Skin epidermis (tissue), 12 donors: Measurements from ENCODE around the gene NFATC2.
"Not testable (repeated sequence)": the region's sequence is repeated elsewhere in the genome, so short reads cannot be mapped to it uniquely, and the experiment has no call there.

Experiments
- H3K27ac ChIP-seq, 21 experiments: fragments of 200-600 bp; sonication (generic) in 11 of 21; one replicate each; pipeline ENCODE4 v1.5.0; 2020; ENCODE audit warnings: mild to moderate bottlenecking in 3 of 21, inconsistent platforms in 2 of 21, moderate library complexity in 2 of 21
- H3K4me3 ChIP-seq, 7 experiments: fragments of 200-600 bp; sonication (generic) in 2 of 7; one replicate each; pipeline ENCODE4 v1.5.0; 2020; ENCODE audit warnings: inconsistent platforms in 2 of 7, mild to moderate bottlenecking in 2 of 7, moderate library complexity in 1 of 7

Gene NFATC2

DNA sequence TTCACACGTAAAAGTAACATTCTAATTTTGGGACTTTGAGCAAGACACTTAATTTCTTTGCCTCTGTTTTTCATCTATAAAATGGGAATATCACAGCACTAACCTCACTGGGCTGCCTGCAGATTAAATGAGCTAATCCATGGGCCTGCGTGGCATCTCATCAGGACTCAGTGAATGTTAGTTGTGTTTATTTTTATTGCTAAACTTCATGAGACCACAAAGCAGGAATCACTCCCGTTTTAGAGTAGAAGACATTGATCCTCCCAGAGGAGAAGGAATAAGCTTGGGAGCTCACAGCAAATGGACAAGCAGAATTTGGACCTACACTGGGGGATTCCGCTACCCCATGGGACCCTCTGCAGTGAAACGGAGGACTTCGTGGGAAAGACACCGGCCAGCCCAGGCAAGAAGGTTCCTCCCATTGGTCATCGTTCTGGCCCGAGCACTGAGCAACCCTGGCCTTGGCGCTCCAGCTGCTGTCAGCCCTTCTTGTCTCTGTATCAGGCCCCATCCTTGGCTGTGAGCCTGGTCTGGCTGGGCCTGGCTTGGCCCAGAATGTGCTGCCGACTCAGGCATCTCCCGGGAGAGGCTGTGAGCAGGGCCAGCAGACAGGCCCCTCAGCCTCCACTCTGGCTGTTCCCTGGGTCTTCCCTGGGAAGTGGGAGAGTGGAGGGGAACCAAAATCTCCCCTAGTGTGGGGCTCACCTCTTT lies 79.8 kb downstream of the NFATC2 start:
- peak overlapping the region in 11 of 21 experiments; percentile 10 to 55 (median 36) for H3K27ac ChIP-seq
- no peak overlapping the region for H3K4me3 ChIP-seq

- not testable (repeated sequence) for H3K27ac ChIP-seq
Measured at GRCh38 chr20:51461846-51462245, 80.7 kb downstream of the NFATC2 start.

DNA sequence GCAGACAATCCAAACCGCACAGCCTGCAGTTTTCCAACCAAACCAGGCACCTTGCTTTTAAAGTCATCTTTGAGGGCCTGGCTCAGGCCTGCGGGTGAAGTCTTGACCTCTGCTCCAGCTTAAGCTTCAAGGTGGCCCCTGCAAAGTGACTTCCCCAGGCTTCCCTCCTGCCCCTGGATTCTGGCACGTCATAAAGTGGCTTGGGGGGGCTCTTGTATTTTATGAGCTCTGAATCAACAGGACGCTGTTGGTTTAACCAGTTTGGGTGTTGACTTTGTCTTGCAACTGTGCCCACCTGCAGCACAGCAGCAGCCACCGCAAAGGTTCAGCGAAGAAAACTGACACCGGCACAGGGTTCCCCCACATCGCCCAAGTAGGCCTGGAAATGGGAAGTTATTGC lies 81.2 kb downstream of the NFATC2 start:
- H3K27ac ChIP-seq = peak overlapping the region in 1 of 21 experiments; percentile 15

More at GRCh38 chr20:51461846-51462245, 80.7 kb downstream of the NFATC2 start:
- not testable (repeated sequence) for H3K4me3 ChIP-seq

DNA sequence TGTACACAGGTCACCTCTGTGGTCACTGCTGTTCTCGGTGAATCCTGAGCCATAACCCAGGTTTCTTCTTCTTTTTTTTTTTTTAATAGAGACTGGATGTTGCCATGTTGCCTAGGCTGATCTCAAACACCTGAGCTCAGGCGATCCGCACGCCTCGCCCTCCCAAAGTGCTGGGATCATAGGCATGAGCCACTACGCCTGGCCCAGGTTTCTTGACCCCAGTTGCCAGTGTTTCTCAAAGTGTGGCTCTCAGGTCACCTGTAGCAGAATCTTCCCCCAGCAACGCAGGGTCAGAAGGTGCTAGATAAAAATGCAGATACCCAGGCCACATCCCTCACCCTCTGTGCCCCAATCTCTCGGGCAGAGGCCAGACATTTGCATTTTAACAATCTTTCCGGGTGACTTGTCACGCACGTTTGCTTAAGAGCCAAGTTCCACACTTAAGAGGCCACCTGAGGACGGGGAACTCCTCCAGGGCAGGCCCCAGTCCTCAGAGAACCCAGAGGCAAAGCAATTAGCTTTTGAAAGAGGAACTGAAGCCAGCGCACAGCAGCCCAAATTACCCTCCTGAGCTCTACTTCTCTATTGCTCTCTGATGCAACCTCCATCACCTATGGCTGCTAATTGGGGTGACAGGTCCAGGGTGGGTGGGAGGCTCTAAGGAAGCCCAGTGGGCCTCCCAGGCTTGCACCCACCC lies 81.8 kb downstream of the NFATC2 start:
- Histone ChIP-seq H3K27ac (peak overlapping the region in 2 of 21 experiments; percentile 10 to 29), H3K4me3 (no peak overlapping the region)

More for the DNA sequence above, 81.2 kb downstream of the NFATC2 start:
- no peak overlapping the region for H3K4me3 ChIP-seq

DNA sequence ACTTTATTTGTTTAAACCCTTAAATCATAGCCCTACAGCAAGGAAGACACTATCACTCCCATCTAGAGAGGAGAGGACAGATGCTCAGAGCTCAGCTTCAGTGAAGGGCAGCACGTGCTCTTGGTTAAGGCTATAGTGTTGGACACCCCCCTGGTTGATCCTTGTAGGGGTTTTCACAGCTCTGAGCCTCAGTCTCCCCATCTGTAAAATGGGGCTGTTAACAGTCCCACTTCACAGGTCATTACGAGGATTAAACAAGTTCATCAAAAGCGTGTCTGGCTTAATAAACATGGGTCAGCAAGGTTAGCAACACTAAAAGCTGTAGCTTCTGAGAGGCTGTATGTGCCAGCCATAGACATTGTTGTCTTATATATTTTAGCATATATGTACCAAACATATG lies 82.4 kb downstream of the NFATC2 start:
- Histone ChIP-seq H3K27ac (peak overlapping the region in 2 of 21 experiments; percentile 10 to 29), H3K4me3 (no peak overlapping the region)

DNA sequence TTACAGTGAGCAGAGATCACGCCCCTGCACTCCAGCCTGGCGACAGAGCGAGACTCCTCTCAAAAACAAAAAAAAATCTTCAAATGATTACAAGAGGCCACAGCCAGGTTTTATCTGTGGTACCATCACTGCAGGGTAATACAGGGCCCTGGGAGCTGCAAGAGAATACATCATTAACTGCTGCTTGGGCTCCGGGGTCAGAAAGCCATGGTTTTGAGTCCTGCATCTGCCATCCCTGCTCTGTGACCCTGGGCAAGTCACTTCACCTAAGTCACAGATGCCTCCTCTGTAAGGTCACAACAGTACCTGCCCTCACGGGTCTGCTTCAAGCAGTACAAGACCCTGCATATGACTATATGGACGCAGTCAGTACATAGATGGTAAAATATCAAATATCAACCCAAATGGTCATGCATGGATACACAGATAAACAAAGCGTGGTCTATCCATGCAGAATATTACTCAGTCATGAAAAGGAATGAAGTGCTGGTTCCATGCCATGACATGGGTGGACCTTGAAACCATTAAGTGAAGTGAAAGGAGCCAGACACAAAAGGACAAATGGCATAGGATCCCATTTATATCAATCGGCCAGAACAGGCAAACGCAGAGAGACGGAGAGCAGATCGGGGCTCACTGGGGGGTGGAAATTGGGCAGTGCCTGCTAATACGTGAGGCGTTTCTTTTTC lies 83.6 kb downstream of the NFATC2 start:
- Histone ChIP-seq H3K4me3 (no peak overlapping the region), H3K27ac (peak overlapping the region in 3 of 21 experiments; percentile 10 to 82 (median 69))

- peak overlapping the region in 17 of 21 experiments; percentile 20 to 87 (median 74) for H3K27ac ChIP-seq
- no peak overlapping the region for H3K4me3 ChIP-seq
Measured at GRCh38 chr20:51457533-51457932, 85.0 kb downstream of the NFATC2 start.

- peak overlapping the region in 3 of 7 experiments; percentile 7 to 18 (median 10) for H3K4me3 ChIP-seq
- peak overlapping the region in 20 of 21 experiments; percentile 1 to 87 (median 70) for H3K27ac ChIP-seq
Measured at GRCh38 chr20:51456511-51457509, 85.7 kb downstream of the NFATC2 start.

GRCh38 chr20:51454250-51454865 lies 88.2 kb downstream of the NFATC2 start:
- H3K27ac ChIP-seq = no peak overlapping the region
- H3K4me3 ChIP-seq = no peak overlapping the region

GRCh38 chr20:51452734-51453365 lies 89.7 kb downstream of the NFATC2 start:
- no peak overlapping the region for H3K27ac ChIP-seq
- no peak overlapping the region for H3K4me3 ChIP-seq

- H3K4me3 ChIP-seq = no peak overlapping the region
- H3K27ac ChIP-seq = no peak overlapping the region
Measured at GRCh38 chr20:51452091-51452613, 90.4 kb downstream of the NFATC2 start.

- Histone ChIP-seq H3K27ac (no peak overlapping the region), H3K4me3 (no peak overlapping the region)
Measured at GRCh38 chr20:51451484-51451883, 91.0 kb downstream of the NFATC2 start.

DNA sequence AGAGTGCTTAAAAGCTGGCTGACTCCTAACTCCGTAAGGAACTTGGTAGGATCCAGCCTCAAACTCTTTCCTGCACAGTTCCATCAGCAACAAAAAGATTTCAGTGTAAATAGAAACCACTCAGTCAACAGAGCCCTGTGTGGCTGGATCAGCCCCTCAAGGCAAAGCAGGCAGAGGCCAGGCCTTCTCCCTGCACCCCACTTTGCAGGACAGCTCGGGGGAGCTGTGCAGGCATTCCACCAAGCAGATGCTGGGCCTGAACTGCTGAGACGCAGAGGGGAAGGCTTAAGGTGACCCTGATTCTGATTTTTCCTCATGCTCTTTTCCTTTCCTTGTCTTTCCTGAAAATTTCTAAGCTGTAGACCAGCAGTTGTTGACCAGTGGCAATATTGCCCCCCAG lies 91.5 kb downstream of the NFATC2 start:
- no peak overlapping the region for H3K4me3 ChIP-seq
- peak overlapping the region in 2 of 21 experiments; percentile 11 to 13 for H3K27ac ChIP-seq

DNA sequence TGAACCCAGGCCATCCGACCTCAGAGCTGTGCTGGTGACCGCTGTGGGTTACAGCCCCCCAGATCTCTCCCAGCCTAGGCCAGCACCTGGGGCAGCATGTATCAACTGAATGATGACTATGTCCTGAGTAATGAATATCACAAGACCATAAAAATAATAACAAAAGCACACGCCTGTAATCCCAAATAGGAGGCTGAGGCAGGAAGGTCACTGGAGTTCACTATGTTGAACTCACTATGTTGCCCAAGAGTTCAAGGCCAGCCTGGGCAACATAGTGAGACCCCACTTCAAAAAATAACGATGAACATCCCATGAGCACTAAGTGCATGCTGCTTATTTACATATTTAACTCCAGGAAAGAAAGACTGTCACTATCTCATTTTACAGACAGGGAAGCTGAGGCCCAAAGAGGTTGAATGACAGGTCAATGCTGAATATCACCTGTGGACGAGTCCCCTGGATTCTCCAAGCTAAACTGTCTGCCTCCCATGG lies 92.3 kb downstream of the NFATC2 start:
- H3K4me3 ChIP-seq = no peak overlapping the region
- peak overlapping the region in 2 of 21 experiments; percentile 11 to 13 for H3K27ac ChIP-seq

DNA sequence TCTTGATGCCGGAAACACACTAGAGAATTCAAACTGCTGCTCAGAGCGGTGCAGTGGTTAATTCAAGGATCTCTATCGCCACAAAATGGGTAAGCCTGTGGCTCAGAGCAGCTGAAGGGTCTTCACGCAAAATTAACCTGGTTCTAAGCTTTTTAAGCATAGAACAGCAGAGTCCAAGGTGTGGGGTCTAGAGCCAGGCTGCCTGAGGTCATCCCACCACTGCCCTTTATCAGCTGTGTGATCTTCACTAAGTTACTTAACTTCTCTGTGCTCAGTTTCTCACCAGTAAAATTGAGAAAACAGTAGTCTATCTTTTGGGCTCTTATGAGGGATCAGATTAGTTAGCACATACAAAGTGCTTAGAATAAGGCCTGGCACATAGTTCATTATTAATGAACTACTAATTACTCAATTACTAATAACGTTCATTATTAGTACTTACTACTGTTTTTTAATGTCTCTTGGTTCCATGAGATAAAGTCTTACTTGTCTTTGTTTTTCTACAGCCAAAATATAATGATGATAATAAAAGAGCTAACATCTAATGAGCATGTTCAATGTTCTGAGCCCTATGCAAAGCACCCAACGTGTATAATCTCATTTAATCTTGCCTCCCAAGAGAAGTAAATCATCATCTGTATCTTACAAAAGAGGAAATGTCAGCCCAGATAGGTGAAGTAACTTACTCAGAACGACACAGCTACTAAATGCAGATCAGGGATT lies 92.9 kb downstream of the NFATC2 start:
- Histone ChIP-seq H3K4me3 (no peak overlapping the region), H3K27ac (peak overlapping the region in 1 of 21 experiments; percentile 13)

- Histone ChIP-seq H3K4me3 (no peak overlapping the region), H3K27ac (peak overlapping the region in 5 of 21 experiments; percentile 22 to 63 (median 37))
Measured at GRCh38 chr20:51447765-51448148, 94.8 kb downstream of the NFATC2 start.

DNA sequence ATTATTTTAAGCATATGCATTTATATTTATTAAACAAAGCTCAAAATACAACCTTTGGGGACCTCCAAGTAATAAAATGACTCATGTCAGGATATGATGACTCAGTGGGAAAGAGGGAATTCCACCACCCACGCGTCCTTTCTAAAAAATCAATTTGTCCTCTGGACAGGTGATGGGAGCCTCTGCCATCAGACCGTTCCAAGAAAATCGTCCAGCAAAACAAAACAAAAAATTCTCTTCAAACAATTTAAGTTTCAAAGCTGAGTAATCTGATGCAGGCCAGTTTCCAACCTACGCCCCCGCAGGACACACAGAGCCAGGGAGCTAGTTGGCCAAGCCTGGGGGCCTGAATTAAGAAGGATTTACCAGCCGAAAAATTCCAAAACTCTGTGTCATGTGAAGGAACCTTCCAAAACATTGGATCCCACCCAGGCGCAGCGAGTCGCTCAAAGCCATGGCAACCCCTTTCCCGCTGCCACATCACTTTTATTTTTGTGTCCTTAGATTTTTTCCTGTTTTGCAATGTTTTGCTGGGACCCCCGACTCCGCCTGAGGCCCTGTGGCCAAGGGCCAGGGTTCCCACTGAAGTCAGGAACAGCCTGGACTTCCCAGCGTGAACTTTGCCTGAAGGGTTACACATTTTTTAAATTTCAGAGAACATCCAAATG lies 95.3 kb downstream of the NFATC2 start:
- Histone ChIP-seq H3K4me3 (no peak overlapping the region), H3K27ac (peak overlapping the region in 10 of 21 experiments; percentile 0 to 63 (median 34))
